ENCODE measurements around the gene KRTAP12-4.
"Not testable (repeated sequence)": the region's sequence is repeated elsewhere in the genome, so short reads cannot be mapped to it uniquely, and the experiment has no call there.

KRTAP12-4 gene

DNA sequence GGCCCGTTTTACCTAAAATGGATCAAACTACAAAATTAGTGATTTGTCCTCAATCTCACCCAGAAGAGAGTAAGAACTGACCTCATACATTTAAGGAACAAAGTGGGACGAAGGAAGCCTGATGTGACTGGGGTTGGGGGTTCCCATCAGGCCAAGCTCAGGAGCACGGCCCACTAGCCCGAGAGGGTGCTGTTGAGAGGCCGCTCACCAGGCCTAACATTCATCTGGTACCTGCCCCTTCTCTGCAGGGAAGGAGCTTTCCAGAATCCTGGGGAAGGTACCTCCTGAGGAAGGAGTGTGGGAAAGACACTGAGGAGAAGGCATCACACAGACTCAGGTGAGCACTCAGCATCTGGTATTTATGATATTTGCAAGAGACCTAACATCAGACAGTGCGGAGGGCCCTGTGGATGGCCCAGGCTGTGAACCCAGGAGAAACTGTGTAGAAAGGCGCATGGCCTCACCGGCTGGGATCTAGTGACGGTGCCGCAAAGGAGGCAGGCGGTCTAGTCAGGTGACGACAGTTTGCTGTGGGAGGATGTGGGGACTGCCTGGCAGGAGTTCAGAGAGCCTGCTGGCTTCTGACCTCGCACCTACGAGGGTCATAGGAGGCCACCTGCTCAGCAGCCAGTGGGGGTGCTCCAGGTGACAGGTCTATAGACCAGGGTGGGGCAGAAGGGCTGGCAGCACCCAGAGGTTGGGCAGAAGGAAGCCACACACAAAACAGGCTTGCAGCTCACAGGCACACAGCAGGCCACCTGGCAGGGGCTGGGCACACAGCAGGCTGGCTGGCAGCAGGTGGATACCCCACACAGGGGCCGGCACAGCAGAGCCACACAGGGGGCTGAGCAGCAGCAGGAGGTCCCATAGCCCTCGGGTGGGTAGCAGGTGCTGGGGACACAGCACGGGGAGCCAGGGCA lies 543 bp downstream of the KRTAP12-4 start:
- peak; percentile 82 for DNase-seq

DNA sequence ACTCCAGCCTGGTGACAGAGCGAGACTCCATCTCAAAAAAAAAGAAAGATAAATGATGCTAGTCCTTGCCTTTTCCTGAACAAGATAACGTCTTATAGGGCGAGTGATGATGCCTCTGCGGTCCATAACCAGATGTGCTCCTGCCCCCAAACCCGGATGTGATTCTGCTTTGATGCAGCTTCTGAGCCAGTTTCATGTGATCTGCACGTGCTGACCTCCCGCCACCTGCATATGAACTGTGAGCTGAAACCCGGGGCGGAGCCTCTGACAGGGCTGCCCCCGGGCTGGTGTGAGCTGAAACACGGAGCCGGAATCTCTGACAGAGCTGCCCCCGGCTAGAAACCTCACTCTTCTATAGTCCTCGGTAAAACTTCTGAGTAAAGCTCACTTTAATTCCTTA lies 1.3 kb downstream of the KRTAP12-4 start:
- no peak for DNase-seq

DNA sequence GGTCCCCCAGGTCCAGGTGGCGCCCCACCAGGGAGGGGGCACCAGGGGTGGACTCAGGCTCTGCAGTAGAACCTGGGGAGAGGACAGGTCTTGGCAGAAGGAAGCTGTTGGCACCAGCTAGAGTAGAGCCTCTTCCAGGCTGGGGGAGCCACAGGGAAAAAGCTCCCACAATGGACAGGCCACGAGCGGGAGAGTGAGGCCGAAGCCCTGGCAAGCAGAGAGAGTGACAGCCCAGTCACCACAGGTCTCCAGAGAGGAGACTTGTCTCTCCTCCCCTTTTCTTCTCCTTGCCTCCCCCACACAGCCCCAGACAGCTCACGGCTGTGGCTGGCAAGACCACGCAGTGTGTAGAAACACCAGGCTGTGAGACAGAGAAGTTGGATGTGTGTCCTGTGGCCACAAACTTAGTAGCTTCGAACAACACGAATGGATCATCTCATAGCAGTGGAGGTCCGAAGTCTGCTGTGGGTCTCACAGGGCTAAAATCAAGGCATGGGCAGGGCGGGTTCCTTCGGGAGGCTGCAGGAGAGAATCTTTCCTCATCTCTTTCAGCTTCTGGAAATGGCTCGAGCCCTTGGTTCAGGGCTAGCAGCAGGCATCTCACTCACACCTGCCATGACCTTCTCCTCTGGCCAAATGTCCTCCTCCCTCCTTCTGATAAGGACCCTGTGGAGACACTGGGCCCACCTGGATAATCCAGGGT lies 3.3 kb downstream of the KRTAP12-4 start:
- no peak for DNase-seq

DNA sequence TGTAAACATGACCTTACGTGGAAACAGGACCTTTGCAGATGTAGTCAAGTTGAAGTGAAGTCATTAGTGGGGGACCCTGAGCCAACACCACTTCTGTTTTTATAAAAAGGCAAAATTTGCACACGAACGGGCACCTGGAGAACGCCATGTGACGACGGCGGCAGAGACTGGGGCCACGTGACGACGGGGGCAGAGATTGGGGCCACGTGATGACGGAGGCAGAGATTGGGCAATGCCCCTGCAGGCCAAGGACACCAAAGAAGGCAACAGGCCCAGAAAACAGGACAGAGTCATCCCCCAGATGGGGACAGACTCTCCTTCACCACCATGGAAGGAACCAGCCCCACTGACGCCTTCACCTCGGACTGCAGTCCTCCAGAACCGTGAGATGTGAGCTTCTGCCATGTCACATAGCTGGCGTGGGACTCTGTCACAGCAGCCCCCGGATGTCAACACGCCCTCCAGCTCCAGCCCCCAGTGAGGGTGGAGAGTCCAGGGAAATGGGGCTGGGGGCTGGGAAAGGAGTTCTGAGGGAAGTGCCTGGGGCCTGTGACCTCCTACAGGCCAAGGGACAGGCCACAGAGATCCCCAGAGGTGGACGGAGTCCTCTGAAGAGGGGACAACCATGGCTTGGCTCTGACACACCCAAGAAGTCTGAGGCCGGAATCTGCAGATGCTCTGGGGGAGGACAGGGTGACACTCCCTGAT lies 4.0 kb downstream of the KRTAP12-4 start:
- no peak for DNase-seq

GRCh38 chr21:44649521-44650100 lies 4.8 kb downstream of the KRTAP12-4 start:
- DNase-seq = no peak

DNA sequence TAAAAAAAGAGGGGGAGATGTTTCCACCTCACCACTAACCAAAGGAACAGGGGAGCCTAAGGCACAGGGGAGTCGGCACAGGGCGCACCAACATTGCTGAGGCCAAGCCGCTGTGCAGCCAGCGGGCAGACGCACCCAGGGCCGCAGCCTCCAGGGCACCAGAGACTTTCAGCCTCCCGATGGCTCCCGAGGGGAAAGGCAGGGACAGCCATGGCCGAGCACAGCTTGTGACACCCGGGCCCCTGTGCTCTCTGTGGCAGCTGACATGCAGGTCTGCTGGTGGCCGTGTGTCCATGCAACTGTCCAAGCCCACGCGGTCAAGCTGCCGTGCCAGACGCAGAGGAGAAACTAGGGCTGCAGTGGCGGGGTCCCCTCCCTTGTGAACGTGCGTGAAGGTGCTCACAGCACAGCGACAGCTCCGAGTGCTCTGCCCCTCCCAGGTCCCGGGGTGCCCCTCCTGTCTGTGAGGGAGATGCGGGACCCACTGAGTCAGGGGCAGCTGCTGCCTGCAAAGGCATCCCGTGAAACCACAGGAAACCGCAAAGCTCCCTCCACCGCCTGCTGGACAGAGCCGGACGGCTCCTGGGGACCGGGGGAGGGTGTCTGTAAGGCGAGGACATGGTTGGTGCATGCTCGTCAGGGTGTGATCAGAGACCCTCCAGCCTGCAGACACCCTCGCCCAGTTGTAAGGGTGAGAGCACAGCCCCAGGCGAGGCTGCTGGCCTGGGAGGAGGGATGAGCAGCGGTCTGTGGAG lies 5.7 kb downstream of the KRTAP12-4 start:
- no peak for DNase-seq

- no peak for DNase-seq
Observed at GRCh38 chr21:44647222-44647552, 7.3 kb downstream of the KRTAP12-4 start.

DNA sequence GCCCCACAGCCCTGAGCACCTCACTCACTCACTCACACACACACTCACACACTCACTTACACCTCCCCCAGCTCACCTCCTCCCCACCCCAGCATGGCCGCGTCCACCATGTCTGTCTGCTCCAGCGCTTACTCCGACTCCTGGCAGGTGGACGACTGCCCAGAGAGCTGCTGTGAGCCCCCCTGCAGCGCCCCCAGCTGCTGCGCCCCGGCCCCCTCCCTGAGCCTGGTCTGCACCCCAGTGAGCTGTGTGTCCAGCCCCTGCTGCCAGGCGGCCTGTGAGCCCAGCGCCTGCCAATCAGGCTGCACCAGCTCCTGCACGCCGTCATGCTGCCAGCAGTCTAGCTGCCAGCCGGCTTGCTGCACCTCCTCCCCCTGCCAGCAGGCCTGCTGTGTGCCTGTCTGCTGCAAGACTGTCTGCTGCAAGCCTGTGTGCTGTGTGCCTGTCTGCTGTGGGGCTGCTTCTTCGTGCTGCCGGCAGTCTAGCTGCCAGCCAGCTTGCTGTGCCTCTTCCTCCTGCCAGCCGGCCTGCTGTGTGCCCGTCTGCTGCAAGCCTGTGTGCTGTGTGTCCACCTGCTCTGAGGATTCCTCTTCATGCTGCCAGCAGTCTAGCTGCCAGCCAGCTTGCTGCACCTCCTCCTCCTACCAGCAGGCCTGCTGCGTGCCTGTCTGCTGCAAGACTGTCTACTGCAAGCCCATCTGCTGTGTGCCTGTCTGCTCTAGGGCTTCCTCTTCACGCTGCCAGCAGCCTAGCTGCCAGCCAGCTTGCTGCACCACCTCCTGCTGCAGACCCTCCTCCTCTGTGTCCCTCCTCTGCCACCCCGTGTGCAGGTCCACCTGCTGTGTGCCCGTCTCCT lies 7.9 kb downstream of the KRTAP12-4 start, which contains the start of gene KRTAP10-11:
KRTAP10-11 (plus strand) TSS at position 49 of the 856 bp plus-strand sequence; CDS start at position 94, 45 bp downstream.
- DNase-seq = not testable (repeated sequence)

DNA sequence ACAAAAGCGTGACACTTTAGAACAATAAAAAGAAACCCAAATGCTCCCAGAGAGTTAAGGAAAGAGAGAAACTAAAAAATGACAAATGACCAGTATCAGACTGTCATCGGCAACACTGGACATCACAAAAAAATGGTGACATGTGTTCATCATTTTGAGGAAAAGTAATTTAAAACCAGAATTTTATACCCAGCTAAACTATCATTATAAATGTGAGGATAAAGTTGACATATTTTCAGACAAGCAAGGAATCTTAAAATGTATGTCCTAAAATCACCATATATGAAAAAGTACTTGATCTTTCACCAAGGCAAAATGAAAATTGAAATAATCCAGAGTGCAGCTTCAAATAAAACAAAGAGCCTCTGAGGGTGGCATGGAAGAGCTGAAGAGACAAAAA lies 9.6 kb downstream of the KRTAP12-4 start:
- no peak for DNase-seq

GRCh38 chr21:44643741-44644310 lies 10.6 kb downstream of the KRTAP12-4 start:
- no peak for DNase-seq

DNA sequence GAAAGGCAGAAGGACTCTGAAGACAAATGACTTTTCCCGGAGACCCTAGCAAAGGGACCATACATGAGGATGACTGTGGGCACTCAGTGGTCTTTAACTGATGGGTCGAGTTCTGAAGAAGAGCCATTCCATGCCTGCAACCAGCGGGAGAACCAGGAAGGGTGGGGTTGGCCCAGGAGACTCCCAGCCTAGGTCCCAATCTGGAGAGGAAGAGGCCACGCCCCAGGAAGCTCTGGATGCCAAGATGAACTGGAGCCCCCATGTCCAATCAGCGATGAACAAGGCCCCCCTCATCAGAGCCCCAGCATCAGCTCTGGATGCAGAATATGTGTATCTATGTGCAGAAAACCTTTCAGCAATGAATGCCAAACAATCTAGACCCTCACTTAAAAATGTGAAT lies 13.7 kb downstream of the KRTAP12-4 start:
- DNase-seq = no peak

GRCh38 chr21:44639331-44639655 lies 15.2 kb downstream of the KRTAP12-4 start:
- DNase-seq = no peak

- DNase-seq = not testable (repeated sequence)
Observed at GRCh38 chr21:44638506-44639330, 15.7 kb downstream of the KRTAP12-4 start.

GRCh38 chr21:44637851-44638348 lies 16.6 kb downstream of the KRTAP12-4 start:
- not testable (repeated sequence) for DNase-seq

DNA sequence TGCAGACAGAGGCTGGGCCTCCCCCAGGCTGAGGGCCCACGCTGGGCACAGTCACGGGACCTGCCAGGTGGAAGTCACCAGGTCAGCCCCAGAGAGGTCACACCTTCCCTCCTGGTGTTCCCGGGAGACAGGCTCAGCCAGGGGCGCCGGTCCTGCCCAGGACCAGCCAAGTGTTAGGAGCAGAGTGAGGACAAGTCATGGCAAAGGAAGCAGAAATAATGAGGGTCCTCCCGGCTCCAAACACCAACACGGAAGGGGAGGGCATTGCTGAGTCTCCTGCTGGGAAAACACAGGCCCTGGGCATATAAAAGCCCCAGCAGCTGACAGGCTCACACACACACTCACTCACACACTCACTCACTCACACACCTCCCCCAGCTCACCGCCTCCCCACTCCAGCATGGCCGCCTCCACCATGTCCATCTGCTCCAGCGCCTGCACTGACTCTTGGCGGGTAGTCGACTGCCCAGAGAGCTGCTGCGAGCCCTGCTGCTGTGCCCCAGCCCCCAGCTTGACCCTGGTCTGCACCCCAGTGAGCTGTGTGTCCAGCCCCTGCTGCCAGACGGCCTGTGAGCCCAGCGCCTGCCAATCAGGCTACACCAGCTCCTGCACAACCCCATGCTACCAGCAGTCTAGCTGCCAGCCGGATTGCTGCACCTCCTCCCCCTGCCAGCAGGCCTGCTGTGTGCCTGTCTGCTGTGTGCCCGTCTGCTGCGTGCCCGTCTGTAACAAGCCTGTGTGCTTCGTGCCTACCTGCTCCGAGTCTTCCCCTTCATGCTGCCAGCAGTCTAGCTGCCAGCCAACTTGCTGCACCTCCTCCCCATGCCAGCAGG lies 17.2 kb downstream of the KRTAP12-4 start, which contains the start of gene KRTAP10-10:
KRTAP10-10 (plus strand) TSS at position 339 of the 833 bp plus-strand sequence; CDS start at position 401, 62 bp downstream.
- DNase-seq = no peak

GRCh38 chr21:44636209-44637017 lies 18.0 kb downstream of the KRTAP12-4 start:
- DNase-seq = no peak

DNA sequence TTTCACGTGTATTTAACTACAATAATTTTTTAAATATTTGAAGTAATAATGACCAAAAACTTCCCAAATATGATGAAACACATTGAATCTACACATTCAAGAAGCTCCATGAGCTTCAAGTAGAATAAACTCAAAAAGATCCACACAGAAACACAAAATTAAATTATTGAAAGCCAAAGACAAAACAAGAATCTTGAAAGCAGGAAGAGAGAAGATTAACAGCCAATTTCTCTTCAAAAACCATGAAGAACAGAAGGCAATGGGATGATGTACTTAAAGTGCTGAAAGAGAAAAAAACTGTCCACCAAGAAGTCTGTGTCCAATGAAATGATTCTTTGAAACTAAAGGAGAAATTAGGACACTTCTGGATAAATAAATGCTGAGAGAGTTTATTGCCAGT lies 22.4 kb downstream of the KRTAP12-4 start:
- DNase-seq = no peak

GRCh38 chr21:44630440-44630839 lies 24.0 kb downstream of the KRTAP12-4 start:
- peak; percentile 18 for DNase-seq

All from CD4-positive, alpha-beta T cell treated with Interferon gamma for 1 hour (primary cell).